ENCODE measurements around the gene GTPBP1. TPM values are rescaled to one million over a fixed set of nuclear protein-coding genes. Genes with fewer than 3 reads are reported as not detected.
A peak's percentile ranks its signal among the peaks of the same experiment; 100 is the strongest.

GTPBP1 gene
- total and polyA plus RNA-seq, 2 of the 13 experiments (the other 11 are each of a cell fraction or from before 2014, with no cell fraction given): 22.3 to 27.0 TPM

DNA sequence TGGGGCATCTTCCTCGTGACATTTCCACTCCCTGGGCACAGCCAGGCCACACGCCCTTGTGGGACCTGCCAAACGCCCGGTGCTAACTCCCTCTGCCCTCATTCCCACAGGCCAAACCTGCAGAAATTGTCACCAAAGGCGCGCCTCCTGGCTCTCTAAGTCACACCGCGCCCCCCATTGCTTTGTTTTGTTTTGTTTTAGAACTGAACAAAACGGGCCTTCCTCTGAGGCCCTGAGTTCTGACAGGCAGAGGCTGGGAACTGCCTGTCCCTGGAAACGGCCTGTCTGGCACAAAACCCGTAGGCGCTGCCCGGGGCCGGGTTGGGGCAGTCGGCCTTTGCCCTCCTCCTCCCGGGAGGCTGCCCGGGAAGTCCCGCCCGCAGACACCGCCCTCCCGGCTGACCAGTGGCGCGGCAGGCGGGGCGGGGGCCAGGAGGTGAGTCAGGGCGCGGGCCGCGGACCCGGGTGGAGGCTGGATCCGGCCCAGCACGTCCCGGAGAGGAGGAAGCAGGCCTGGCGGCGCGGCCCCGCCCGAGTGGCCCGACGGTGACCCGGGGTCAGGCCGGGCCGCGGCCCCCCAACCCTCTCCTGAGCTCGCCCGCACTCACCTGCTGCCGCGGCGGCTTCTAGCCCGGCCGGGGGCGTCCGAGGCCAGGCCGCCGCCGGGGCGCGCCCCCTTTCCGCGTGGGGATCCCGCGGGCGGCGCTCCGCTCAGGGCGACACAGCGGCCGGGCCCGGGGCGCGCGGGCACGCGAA is 49.6 kb downstream of the GTPBP1 start (continued):
- TF ChIP-seq, protein P1, sequence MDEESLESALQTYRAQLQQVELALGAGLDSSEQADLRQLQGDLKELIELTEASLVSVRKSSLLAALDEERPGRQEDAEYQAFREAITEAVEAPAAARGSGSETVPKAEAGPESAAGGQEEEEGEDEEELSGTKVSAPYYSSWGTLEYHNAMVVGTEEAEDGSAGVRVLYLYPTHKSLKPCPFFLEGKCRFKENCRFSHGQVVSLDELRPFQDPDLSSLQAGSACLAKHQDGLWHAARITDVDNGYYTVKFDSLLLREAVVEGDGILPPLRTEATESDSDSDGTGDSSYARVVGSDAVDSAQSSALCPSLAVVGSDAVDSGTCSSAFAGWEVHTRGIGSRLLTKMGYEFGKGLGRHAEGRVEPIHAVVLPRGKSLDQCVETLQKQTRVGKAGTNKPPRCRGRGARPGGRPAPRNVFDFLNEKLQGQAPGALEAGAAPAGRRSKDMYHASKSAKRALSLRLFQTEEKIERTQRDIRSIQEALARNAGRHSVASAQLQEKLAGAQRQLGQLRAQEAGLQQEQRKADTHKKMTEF (CRISPR knock-in tag; IDR thresholded peaks at IDR 0.05): peak; percentile 60; the same call in 1 of the 2 replicates
- TF ChIP-seq, protein P2, sequence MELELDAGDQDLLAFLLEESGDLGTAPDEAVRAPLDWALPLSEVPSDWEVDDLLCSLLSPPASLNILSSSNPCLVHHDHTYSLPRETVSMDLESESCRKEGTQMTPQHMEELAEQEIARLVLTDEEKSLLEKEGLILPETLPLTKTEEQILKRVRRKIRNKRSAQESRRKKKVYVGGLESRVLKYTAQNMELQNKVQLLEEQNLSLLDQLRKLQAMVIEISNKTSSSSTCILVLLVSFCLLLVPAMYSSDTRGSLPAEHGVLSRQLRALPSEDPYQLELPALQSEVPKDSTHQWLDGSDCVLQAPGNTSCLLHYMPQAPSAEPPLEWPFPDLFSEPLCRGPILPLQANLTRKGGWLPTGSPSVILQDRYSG (CRISPR knock-in tag; IDR thresholded peaks at IDR 0.05): no peak
- TF ChIP-seq TEAD2 (CRISPR knock-in tag; IDR thresholded peaks at IDR 0.05) (no peak), PHB2 (IDR thresholded peaks at IDR 0.05; ENCODE audit: partially characterized antibody) (no peak), FOXK1 (CRISPR knock-in tag; IDR thresholded peaks at IDR 0.05; ENCODE audit: borderline replicate concordance, low read depth) (no peak; the same call in 1 of the 2 replicates), ZNF530 (CRISPR knock-in tag; IDR thresholded peaks at IDR 0.05; ENCODE audit: low read depth) (no peak), NRL (CRISPR knock-in tag; IDR thresholded peaks at IDR 0.05; ENCODE audit: borderline replicate concordance) (peak; percentile 60; the same call in 1 of the 2 replicates), PHF20 (CRISPR knock-in tag; IDR thresholded peaks at IDR 0.05) (peak; percentile 54; the same call in 1 of the 2 replicates), TMF1 (CRISPR knock-in tag; IDR thresholded peaks at IDR 0.05; ENCODE audit: low read depth) (0 out of 2 replicates have a peak, but pooled peaks have one; percentile 46), HOXA7 (CRISPR knock-in tag; IDR thresholded peaks at IDR 0.05) (no peak), SRY (CRISPR knock-in tag; IDR thresholded peaks at IDR 0.05) (0 out of 2 replicates have a peak, but pooled peaks have one; percentile 79), HNRNPUL1 (IDR thresholded peaks at IDR 0.05; ENCODE audit: low read depth, low read length) (no peak), SIN3B (IDR thresholded peaks at IDR 0.05; ENCODE audit: low read length) (no peak)
- TF ChIP-seq, protein P3, sequence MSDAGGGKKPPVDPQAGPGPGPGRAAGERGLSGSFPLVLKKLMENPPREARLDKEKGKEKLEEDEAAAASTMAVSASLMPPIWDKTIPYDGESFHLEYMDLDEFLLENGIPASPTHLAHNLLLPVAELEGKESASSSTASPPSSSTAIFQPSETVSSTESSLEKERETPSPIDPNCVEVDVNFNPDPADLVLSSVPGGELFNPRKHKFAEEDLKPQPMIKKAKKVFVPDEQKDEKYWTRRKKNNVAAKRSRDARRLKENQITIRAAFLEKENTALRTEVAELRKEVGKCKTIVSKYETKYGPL (CRISPR knock-in tag; IDR thresholded peaks at IDR 0.05): no peak
- TF ChIP-seq, protein P4, sequence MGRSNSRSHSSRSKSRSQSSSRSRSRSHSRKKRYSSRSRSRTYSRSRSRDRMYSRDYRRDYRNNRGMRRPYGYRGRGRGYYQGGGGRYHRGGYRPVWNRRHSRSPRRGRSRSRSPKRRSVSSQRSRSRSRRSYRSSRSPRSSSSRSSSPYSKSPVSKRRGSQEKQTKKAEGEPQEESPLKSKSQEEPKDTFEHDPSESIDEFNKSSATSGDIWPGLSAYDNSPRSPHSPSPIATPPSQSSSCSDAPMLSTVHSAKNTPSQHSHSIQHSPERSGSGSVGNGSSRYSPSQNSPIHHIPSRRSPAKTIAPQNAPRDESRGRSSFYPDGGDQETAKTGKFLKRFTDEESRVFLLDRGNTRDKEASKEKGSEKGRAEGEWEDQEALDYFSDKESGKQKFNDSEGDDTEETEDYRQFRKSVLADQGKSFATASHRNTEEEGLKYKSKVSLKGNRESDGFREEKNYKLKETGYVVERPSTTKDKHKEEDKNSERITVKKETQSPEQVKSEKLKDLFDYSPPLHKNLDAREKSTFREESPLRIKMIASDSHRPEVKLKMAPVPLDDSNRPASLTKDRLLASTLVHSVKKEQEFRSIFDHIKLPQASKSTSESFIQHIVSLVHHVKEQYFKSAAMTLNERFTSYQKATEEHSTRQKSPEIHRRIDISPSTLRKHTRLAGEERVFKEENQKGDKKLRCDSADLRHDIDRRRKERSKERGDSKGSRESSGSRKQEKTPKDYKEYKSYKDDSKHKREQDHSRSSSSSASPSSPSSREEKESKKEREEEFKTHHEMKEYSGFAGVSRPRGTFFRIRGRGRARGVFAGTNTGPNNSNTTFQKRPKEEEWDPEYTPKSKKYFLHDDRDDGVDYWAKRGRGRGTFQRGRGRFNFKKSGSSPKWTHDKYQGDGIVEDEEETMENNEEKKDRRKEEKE (IDR thresholded peaks at IDR 0.05): no peak
- TF ChIP-seq, protein P5, sequence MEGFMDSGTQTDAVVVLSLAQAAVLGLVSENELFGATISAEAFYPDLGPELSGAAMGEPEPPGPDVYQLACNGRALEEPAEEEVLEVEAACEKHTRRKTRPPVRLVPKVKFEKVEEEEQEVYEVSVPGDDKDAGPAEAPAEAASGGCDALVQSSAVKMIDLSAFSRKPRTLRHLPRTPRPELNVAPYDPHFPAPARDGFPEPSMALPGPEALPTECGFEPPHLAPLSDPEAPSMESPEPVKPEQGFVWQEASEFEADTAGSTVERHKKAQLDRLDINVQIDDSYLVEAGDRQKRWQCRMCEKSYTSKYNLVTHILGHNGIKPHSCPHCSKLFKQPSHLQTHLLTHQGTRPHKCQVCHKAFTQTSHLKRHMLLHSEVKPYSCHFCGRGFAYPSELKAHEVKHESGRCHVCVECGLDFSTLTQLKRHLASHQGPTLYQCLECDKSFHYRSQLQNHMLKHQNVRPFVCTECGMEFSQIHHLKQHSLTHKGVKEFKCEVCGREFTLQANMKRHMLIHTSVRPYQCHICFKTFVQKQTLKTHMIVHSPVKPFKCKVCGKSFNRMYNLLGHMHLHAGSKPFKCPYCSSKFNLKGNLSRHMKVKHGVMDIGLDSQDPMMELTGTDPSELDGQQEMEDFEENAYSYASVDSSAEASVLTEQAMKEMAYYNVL (CRISPR knock-in tag; IDR thresholded peaks at IDR 0.05; ENCODE audit: borderline replicate concordance): peak; percentile 71; the same call in 1 of the 2 replicates
- TF ChIP-seq, protein P6, sequence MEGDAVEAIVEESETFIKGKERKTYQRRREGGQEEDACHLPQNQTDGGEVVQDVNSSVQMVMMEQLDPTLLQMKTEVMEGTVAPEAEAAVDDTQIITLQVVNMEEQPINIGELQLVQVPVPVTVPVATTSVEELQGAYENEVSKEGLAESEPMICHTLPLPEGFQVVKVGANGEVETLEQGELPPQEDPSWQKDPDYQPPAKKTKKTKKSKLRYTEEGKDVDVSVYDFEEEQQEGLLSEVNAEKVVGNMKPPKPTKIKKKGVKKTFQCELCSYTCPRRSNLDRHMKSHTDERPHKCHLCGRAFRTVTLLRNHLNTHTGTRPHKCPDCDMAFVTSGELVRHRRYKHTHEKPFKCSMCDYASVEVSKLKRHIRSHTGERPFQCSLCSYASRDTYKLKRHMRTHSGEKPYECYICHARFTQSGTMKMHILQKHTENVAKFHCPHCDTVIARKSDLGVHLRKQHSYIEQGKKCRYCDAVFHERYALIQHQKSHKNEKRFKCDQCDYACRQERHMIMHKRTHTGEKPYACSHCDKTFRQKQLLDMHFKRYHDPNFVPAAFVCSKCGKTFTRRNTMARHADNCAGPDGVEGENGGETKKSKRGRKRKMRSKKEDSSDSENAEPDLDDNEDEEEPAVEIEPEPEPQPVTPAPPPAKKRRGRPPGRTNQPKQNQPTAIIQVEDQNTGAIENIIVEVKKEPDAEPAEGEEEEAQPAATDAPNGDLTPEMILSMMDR (CRISPR knock-in tag; IDR thresholded peaks at IDR 0.05): peak; percentile 20; the same call in 1 of the 2 replicates
